GM12801 (cell line): ENCODE data around the gene XYLT1.

Experiments used
- CTCF ChIP-seq: IDR thresholded peaks from one replicate; pipeline ENCODE4 v1.5.1; 2011; ENCODE audit warnings: control low read depth; ENCODE audit not compliant: insufficient read length; ENCODE audit errors: extremely low read depth

XYLT1 gene

GRCh38 chr16:17117906-17118577 is 352.7 kb downstream of the XYLT1 start:
- no peak for TF ChIP-seq CTCF

GRCh38 chr16:17116595-17117322 is 354.0 kb downstream of the XYLT1 start:
- TF ChIP-seq CTCF: no peak

DNA sequence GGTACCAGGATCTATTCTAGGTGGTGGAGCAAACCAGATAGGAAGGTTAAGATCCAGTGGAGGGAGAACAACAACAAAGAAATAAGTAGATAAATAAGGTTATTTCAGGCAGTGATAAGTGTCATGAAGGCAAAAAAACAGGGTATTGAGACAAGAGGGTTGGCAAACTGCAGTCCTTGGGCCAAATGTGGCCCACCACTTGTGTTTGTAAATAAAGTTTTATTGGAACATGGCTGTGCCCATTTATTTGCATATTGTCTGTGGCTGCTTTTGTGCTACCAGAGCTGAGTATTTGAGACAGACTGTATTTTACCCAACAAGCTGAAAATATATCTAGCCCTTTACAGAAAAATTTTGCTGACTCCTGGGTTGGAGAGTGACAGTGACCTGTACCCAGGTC is 361.3 kb downstream of the XYLT1 start:
- no peak for TF ChIP-seq CTCF

GRCh38 chr16:17108596-17108995 is 362.2 kb downstream of the XYLT1 start:
- TF ChIP-seq CTCF: no peak

GRCh38 chr16:17107450-17107849 is 363.3 kb downstream of the XYLT1 start:
- TF ChIP-seq CTCF: no peak

GRCh38 chr16:17106243-17106791 is 364.4 kb downstream of the XYLT1 start:
- TF ChIP-seq CTCF: no peak

DNA sequence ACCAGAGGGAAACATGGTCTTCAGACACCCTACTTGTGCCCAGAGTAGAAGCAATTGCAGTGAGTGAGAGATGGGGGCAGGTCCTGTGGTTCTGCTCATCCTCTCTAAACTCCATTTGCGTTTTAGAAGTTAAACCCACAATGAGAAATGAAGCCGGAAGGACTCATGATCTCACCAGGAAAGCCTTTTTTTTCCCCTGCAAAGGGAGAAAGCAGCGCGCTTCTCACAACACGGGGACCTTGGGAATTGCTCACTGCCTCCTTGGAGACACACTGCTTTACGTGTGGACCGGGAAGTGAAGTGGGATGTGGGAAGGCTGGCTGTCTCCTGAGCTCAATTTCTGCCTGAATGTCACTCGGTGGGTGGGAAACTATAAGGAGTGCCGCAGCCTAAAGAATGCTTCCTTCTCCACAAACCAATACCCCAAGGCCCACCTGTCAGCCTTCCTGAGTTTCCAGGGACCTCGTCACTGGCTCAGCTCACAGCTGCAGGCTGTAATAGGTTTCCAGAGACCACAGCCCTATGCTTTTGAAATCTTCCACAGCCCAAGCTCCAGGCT is 365.4 kb downstream of the XYLT1 start:
- no peak for TF ChIP-seq CTCF
